Esophagus (tissue), 2 donors: ENCODE data around the gene AIFM2. TPM values are rescaled to one million over a fixed set of nuclear protein-coding genes. Genes with fewer than 3 reads are reported as not detected.
A peak's percentile ranks its signal among the peaks of the same experiment; 100 is the strongest.
"Not testable (repeated sequence)": the region's sequence is repeated elsewhere in the genome, so short reads cannot be mapped to it uniquely, and the experiment has no call there.

ENCODE experiments used
- H3K27ac ChIP-seq, 2 donors: one replicate each; pipeline ENCODE4 v1.5.1; 2013; ENCODE audit warnings: low read depth in 2 of 2, mild to moderate bottlenecking in 2 of 2, inconsistent platforms in 1 of 2, low read length in 1 of 2, moderate library complexity in 1 of 2
- H3K27me3 ChIP-seq, 2 donors: one replicate each; pipeline ENCODE4 v1.6.1; 2013; ENCODE audit warnings: low read length in 2 of 2, control low read depth in 1 of 2, mild to moderate bottlenecking in 1 of 2; ENCODE audit not compliant: insufficient read depth in 2 of 2, control insufficient read depth in 1 of 2
- H3K36me3 ChIP-seq, 2 donors: one replicate each; pipeline ENCODE4 v1.6.1; 2013; ENCODE audit warnings: low read length in 1 of 2; ENCODE audit not compliant: control insufficient read depth in 2 of 2, insufficient read depth in 2 of 2
- H3K4me1 ChIP-seq, 2 donors: one replicate each; pipeline ENCODE4 v1.6.1; 2013; ENCODE audit warnings: low read length in 1 of 2; ENCODE audit not compliant: control insufficient read depth in 2 of 2, insufficient read depth in 2 of 2
- H3K4me3 ChIP-seq, 2 donors: one replicate each; pipeline ENCODE4 v1.5.1; 2013; ENCODE audit warnings: low read length in 2 of 2, mild to moderate bottlenecking in 2 of 2, low read depth in 1 of 2, moderate library complexity in 1 of 2
- H3K9me3 ChIP-seq, 2 donors: one replicate each; pipeline ENCODE4 v1.6.1; 2013; ENCODE audit warnings: mild to moderate bottlenecking in 2 of 2, low read depth in 1 of 2, low read length in 1 of 2, moderate library complexity in 1 of 2; ENCODE audit not compliant: control insufficient read depth in 2 of 2, insufficient read depth in 1 of 2
- WGBS, 2 donors: extraction: QIAGEN DNeasy Blood & Tissue Kit; methylation state at CpG; one replicate each; pipeline ENCODE4 v1.1.7; 2013; 5-methylcytosine and 5-hydroxymethylcytosine counted together
- polyA plus RNA-seq, 2 donors: library from polyadenylated mRNA; stranded (reverse); fragments of 200-250 nt; gene quantifications; one replicate each; pipeline ENCODE4 v1.2.3, GENCODE V29; 2013
- donor health status: healthy with polysubstance abuse.
- donor health status: Bipolar disorder and iron deficiency.

AIFM2 gene
- 10 to 100 TPM; 13.6 to 14.1 TPM for polyA plus RNA-seq

- Histone ChIP-seq H3K36me3 (no peaks in the 10 kb centered on the region), H3K9me3 (no peaks in the 10 kb centered on the region), H3K4me1 (peaks cover 6% of the 10 kb centered on the region in 2 donors), H3K27ac (peak within 1 kb of the TSS; percentile 31 to 79), H3K4me3 (peak within 1 kb of the TSS; percentile 53 to 72), H3K27me3 (no peaks in the 10 kb centered on the region)
- 4 to 6% methylated on average over 68 to 80 of the region's 80 CpGs for WGBS, 2 donors
Measured at GRCh38 chr10:70132098-70133029, at the start of gene AIFM2. Gene AIFM2 (minus strand): TSS chr10:70132825. CDS start chr10:70124084, 8,741 bp downstream.

GRCh38 chr10:70179209-70179608, 46.6 kb upstream of the AIFM2 start:
- not testable (repeated sequence) for H3K9me3 ChIP-seq, H3K27ac ChIP-seq, H3K4me3 ChIP-seq, H3K4me1 ChIP-seq, H3K36me3 ChIP-seq, H3K27me3 ChIP-seq
- 93 to 96% methylated on average over 8 of the region's 8 CpGs for WGBS, 2 donors

GRCh38 chr10:70178139-70178725, 45.6 kb upstream of the AIFM2 start:
- Histone ChIP-seq H3K4me3 (no peak overlapping the region), H3K4me1 (no peaks in the 10 kb centered on the region), H3K27me3 (no peaks in the 10 kb centered on the region), H3K27ac (no peak overlapping the region), H3K36me3 (no peaks in the 10 kb centered on the region), H3K9me3 (no peaks in the 10 kb centered on the region)
- WGBS, 2 donors: 80 to 86% methylated on average over 4 of the region's 4 CpGs

GRCh38 chr10:70176441-70176840, 43.8 kb upstream of the AIFM2 start:
- Histone ChIP-seq H3K27ac (no peak overlapping the region), H3K36me3 (no peaks in the 10 kb centered on the region), H3K4me3 (no peak overlapping the region), H3K4me1 (no peaks in the 10 kb centered on the region), H3K27me3 (no peaks in the 10 kb centered on the region), H3K9me3 (no peaks in the 10 kb centered on the region)
- WGBS, 2 donors: 76 to 79% methylated on average over 6 of the region's 6 CpGs

DNA sequence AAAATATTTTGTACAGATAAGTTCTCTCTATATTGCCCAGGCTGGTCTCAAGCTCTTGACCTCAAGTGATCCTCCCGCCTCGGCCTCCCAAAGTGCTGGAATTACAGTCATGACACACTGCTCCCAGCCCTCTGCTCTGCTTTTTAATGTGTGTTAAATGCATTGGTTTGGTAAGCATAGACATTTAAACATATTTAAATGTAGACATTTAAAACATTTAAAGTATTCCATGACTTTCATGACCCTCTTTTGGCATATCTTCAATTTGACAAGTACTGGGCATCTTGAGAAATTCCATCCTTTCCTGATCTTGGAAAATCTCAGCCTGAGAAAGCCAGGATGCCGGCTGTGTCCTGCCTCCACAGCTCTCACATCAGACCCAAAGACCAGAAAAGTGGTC, 42.9 kb upstream of the AIFM2 start:
- Histone ChIP-seq H3K4me3 (no peak overlapping the region), H3K27me3 (no peaks in the 10 kb centered on the region), H3K36me3 (no peaks in the 10 kb centered on the region), H3K9me3 (no peaks in the 10 kb centered on the region), H3K4me1 (no peaks in the 10 kb centered on the region), H3K27ac (no peak overlapping the region)
- 92 to 94% methylated on average over 3 of the region's 3 CpGs for WGBS, 2 donors

DNA sequence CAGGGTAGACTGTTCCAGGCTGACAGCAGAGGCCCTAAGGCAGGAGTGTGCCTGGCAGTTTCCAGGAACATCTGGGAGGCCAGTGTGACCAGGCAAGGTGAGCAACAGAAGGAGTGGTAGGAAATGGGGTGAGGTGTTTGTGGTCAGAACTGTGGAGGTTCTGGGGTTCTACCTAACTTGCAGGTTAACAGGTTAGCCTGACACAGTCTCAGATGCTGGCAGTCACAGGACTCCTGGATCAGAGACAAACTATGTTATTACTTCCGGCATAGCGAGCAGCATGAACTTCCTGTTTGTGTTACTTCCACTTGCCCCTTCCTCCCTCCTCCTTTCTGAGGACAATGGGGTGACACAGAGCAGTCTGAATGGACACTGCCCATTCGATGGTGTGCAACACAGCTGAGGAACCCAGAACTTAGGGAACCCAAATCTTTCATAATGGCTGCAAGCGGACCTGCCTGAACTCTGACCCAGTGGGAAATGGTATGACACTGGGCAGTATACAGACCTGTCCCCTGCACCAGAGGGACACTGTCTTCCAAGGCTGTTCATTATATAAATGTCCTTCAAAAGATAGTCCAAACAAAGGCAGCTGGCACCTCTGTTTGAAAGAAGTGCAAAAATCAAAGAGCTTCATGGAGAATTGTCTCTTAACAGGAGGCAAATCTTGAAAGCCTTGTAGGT, 41.6 kb upstream of the AIFM2 start:
- no peaks in the 10 kb centered on the region for H3K9me3 ChIP-seq
- H3K4me3 ChIP-seq: no peak overlapping the region
- H3K4me1 ChIP-seq: no peaks in the 10 kb centered on the region
- H3K27me3 ChIP-seq: no peaks in the 10 kb centered on the region
- 46 to 48% methylated on average over 4 of the region's 4 CpGs for WGBS, 2 donors
- H3K36me3 ChIP-seq: no peaks in the 10 kb centered on the region
- peak overlapping the region; percentile 17 to 75 for H3K27ac ChIP-seq

GRCh38 chr10:70169649-70170364, 37.2 kb upstream of the AIFM2 start:
- peak overlapping the region; percentile 83 to 95 for H3K27ac ChIP-seq
- no peaks in the 10 kb centered on the region for H3K36me3 ChIP-seq
- peak overlapping the region; percentile 69 to 94 for H3K4me3 ChIP-seq
- WGBS, 2 donors: 1% methylated on average over 30 to 40 of the region's 40 CpGs
- H3K4me1 ChIP-seq: no peaks in the 10 kb centered on the region
- no peaks in the 10 kb centered on the region for H3K9me3 ChIP-seq
- no peaks in the 10 kb centered on the region for H3K27me3 ChIP-seq

DNA sequence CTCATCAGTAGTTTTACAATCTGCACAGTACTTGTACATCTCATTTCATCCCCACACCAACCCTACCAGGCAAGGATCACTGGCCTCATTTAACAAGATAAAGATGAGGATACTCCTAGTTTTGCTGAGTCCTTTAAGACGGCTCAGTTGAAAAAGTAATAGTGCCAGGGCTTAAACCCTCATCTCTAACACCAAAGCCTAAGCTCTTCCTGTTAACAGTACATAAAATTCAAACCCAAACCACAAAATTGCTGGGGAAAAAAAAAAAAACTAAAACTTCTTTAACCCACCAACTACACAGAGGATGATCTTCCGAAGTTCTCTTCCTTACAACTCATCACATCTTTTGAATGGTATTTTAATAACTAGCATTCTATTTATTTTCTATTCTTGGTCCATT, 36.4 kb upstream of the AIFM2 start:
- Histone ChIP-seq H3K27me3 (no peaks in the 10 kb centered on the region), H3K4me3 (peak overlapping the region in 1 of 2 donors; percentile 94), H3K36me3 (no peaks in the 10 kb centered on the region), H3K27ac (no peak overlapping the region), H3K4me1 (no peaks in the 10 kb centered on the region), H3K9me3 (no peaks in the 10 kb centered on the region)
- WGBS, 2 donors: 20 to 29% methylated on average over 2 of the region's 2 CpGs

- Histone ChIP-seq H3K27me3 (no peaks in the 10 kb centered on the region), H3K36me3 (no peaks in the 10 kb centered on the region), H3K4me1 (no peaks in the 10 kb centered on the region), H3K9me3 (no peaks in the 10 kb centered on the region), H3K27ac (no peak overlapping the region), H3K4me3 (no peak overlapping the region)
- WGBS, 2 donors: 80 to 82% methylated on average over 7 of the region's 7 CpGs
Measured at GRCh38 chr10:70167246-70167645, 34.6 kb upstream of the AIFM2 start.
